HEK293 (cell line): Measurements from ENCODE around the gene HERC4.
A peak's percentile ranks its signal among the peaks of the same experiment; 100 is the strongest.

Source experiments
- CTCF ChIP-seq: fragments of 450-650 bp; formaldehyde crosslinking; IDR thresholded peaks from 2 replicates; pipeline ENCODE4 v1.5.1; 2016; ENCODE audit warnings: missing biosample characterization, missing genetic modification characterization
- FEZF1 ChIP-seq: fragments of 450-650 bp; formaldehyde crosslinking; IDR thresholded peaks from 2 replicates; pipeline ENCODE4 v1.5.1; 2016; ENCODE audit warnings: missing biosample characterization, missing genetic modification characterization
- GFI1B ChIP-seq: fragments of 450-650 bp; formaldehyde crosslinking; IDR thresholded peaks from 2 replicates; pipeline ENCODE4 v1.5.1; 2016; ENCODE audit warnings: missing biosample characterization, missing genetic modification characterization
- GLIS2 ChIP-seq: fragments of 450-650 bp; formaldehyde crosslinking; IDR thresholded peaks from 2 replicates; pipeline ENCODE4 v1.5.1; 2016; ENCODE audit warnings: missing biosample characterization, missing genetic modification characterization
- IKZF3 ChIP-seq: fragments of 450-650 bp; IDR thresholded peaks from 2 replicates; pipeline ENCODE4 v1.5.0; 2018; ENCODE audit warnings: missing biosample characterization, mild to moderate bottlenecking, missing genetic modification characterization, moderate library complexity
- INSM2 ChIP-seq: fragments of 450-650 bp; formaldehyde crosslinking; IDR thresholded peaks from 2 replicates; pipeline ENCODE4 v1.5.1; 2016; ENCODE audit warnings: missing biosample characterization, missing genetic modification characterization
- MEIS1 ChIP-seq: sonication (generic); formaldehyde crosslinking; IDR thresholded peaks from 2 replicates; pipeline ENCODE4 v1.8.1; 2022; ENCODE audit warnings: missing genetic modification reagents, mild to moderate bottlenecking, borderline replicate concordance
- OVOL3 ChIP-seq: fragments of 450-650 bp; formaldehyde crosslinking; IDR thresholded peaks from 2 replicates; pipeline ENCODE4 v1.5.1; 2016; ENCODE audit warnings: missing biosample characterization, missing genetic modification characterization
- SETDB1 ChIP-seq: IDR thresholded peaks from one replicate; pipeline ENCODE4 v1.6.1; 2017; ENCODE audit warnings: mild to moderate bottlenecking, low read length, moderate library complexity, mixed read lengths; ENCODE audit not compliant: insufficient read length
- WT1 ChIP-seq: fragments of 450-650 bp; formaldehyde crosslinking; IDR thresholded peaks from 2 replicates; pipeline ENCODE4 v1.5.1; 2016; ENCODE audit warnings: missing biosample characterization, missing genetic modification characterization
- ZBTB17 ChIP-seq: fragments of 450-650 bp; formaldehyde crosslinking; IDR thresholded peaks from 2 replicates; pipeline ENCODE4 v1.5.1; 2016; ENCODE audit warnings: missing biosample characterization, missing genetic modification characterization
- ZBTB26 ChIP-seq: fragments of 450-650 bp; formaldehyde crosslinking; optimal IDR thresholded peaks from 2 replicates; pipeline ENCODE3; 2016; ENCODE audit warnings: missing biosample characterization, mild to moderate bottlenecking, missing genetic modification characterization
- ZNF10 ChIP-seq: fragments of 450-650 bp; formaldehyde crosslinking; IDR thresholded peaks from 2 replicates; pipeline ENCODE4 v1.5.1; 2017; ENCODE audit warnings: missing biosample characterization, missing genetic modification characterization
- ZNF121 ChIP-seq: fragments of 450-650 bp; formaldehyde crosslinking; IDR thresholded peaks from 2 replicates; pipeline ENCODE4 v1.5.1; 2016; ENCODE audit warnings: missing biosample characterization, missing genetic modification characterization
- ZNF138 ChIP-seq: fragments of 450-650 bp; formaldehyde crosslinking; IDR thresholded peaks from 2 replicates; pipeline ENCODE4 v1.5.1; 2016; ENCODE audit warnings: missing biosample characterization, missing genetic modification characterization, borderline replicate concordance
- ZNF18 ChIP-seq: fragments of 450-650 bp; formaldehyde crosslinking; IDR thresholded peaks from 2 replicates; pipeline ENCODE4 v1.5.1; 2016; ENCODE audit warnings: missing biosample characterization, missing genetic modification characterization
- ZNF184 ChIP-seq: fragments of 450-650 bp; IDR thresholded peaks from 2 replicates; pipeline ENCODE4 v1.5.1; 2018; ENCODE audit warnings: missing biosample characterization, mild to moderate bottlenecking, missing genetic modification characterization
- ZNF214 ChIP-seq: fragments of 450-650 bp; formaldehyde crosslinking; IDR thresholded peaks from 2 replicates; pipeline ENCODE4 v1.5.1; 2017; ENCODE audit warnings: missing biosample characterization, mild to moderate bottlenecking, missing genetic modification characterization, borderline replicate concordance
- ZNF398 ChIP-seq: fragments of 450-650 bp; formaldehyde crosslinking; IDR thresholded peaks from 2 replicates; pipeline ENCODE4 v1.5.1; 2017; ENCODE audit warnings: missing biosample characterization, missing genetic modification characterization
- ZNF530 ChIP-seq: fragments of 450-650 bp; formaldehyde crosslinking; IDR thresholded peaks from 2 replicates; pipeline ENCODE4 v1.5.1; 2016; ENCODE audit warnings: low read depth, missing biosample characterization, missing genetic modification characterization
- ZNF549 ChIP-seq: fragments of 450-650 bp; IDR thresholded peaks from 2 replicates; pipeline ENCODE4 v1.5.1; 2018; ENCODE audit warnings: missing biosample characterization, missing genetic modification characterization, mild to moderate bottlenecking, inconsistent platforms, moderate library complexity
- ZNF558 ChIP-seq: fragments of 450-650 bp; formaldehyde crosslinking; IDR thresholded peaks from 2 replicates; pipeline ENCODE4 v1.5.1; 2016; ENCODE audit warnings: missing biosample characterization, missing genetic modification characterization
- ZNF561 ChIP-seq: fragments of 450-650 bp; IDR thresholded peaks from 2 replicates; pipeline ENCODE4 v1.5.1; 2018; ENCODE audit warnings: missing biosample characterization, missing genetic modification characterization, borderline replicate concordance
- ZNF623 ChIP-seq: fragments of 450-650 bp; formaldehyde crosslinking; IDR thresholded peaks from 2 replicates; pipeline ENCODE4 v1.5.1; 2016; ENCODE audit warnings: missing biosample characterization, missing genetic modification characterization
- ZNF624 ChIP-seq: fragments of 450-650 bp; formaldehyde crosslinking; IDR thresholded peaks from 2 replicates; pipeline ENCODE4 v1.5.1; 2017; ENCODE audit warnings: missing biosample characterization, missing genetic modification characterization
- ZNF660 ChIP-seq: fragments of 450-650 bp; IDR thresholded peaks from 2 replicates; pipeline ENCODE4 v1.5.1; 2018; ENCODE audit warnings: missing biosample characterization, mild to moderate bottlenecking, missing genetic modification characterization
- ZNF664 ChIP-seq: fragments of 450-650 bp; formaldehyde crosslinking; IDR thresholded peaks from 2 replicates; pipeline ENCODE4 v1.5.1; 2016; ENCODE audit warnings: missing biosample characterization, missing genetic modification characterization
- ZNF707 ChIP-seq: fragments of 450-650 bp; formaldehyde crosslinking; IDR thresholded peaks from 2 replicates; pipeline ENCODE4 v1.5.1; 2016; ENCODE audit warnings: missing biosample characterization, missing genetic modification characterization
- ZNF843 ChIP-seq: fragments of 450-650 bp; formaldehyde crosslinking; IDR thresholded peaks from 2 replicates; pipeline ENCODE4 v1.5.1; 2016; ENCODE audit warnings: missing biosample characterization, missing genetic modification characterization
- ZSCAN23 ChIP-seq: fragments of 450-650 bp; formaldehyde crosslinking; IDR thresholded peaks from 2 replicates; pipeline ENCODE4 v1.5.1; 2016; ENCODE audit warnings: missing biosample characterization, missing genetic modification characterization
- ZSCAN30 ChIP-seq: fragments of 450-650 bp; IDR thresholded peaks from 2 replicates; pipeline ENCODE4 v1.5.1; 2018; ENCODE audit warnings: missing biosample characterization, mild to moderate bottlenecking, missing genetic modification characterization, moderate library complexity
- TF ChIP-seq, protein P1 (sequence below): fragments of 450-650 bp; formaldehyde crosslinking; IDR thresholded peaks from 2 replicates; pipeline ENCODE4 v1.5.1; 2016; ENCODE audit warnings: missing biosample characterization, missing genetic modification characterization
- TF ChIP-seq, protein P2 (sequence below): fragments of 450-650 bp; formaldehyde crosslinking; IDR thresholded peaks from 2 replicates; pipeline ENCODE4 v1.5.1; 2016; ENCODE audit warnings: missing biosample characterization, missing genetic modification characterization

HERC4 gene

DNA sequence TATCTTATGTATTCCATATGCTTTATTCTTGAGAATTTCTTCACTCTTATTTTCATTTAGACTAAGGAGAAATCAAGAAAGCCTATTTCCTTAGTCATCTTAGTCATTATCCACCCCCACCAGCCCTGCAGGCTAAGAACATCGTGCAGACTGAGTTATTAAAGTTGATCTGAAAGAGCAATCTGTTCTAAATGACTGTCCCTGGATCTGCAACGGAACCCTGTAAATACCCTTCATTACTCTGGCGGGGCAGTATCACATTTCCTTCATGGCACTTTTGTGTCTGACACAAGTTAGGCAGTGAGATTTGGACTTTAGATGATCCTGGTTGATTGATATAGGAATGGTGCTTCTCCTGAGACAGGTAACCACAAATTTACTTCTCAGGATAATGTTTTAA is 30.7 kb upstream of the HERC4 start (continued):
- TF ChIP-seq ZNF549 (tag by site-specific recombination) (no peak), ZNF623 (no peak), OVOL3 (tag by site-specific recombination) (no peak), GLIS2 (tag by site-specific recombination) (no peak), MEIS1 (no peak), FEZF1 (tag by site-specific recombination) (peak; percentile 93), INSM2 (peak; percentile 73; the same call in 1 of the 2 replicates), ZNF18 (tag by site-specific recombination) (no peak), ZBTB26 (tag by site-specific recombination) (no peak), ZNF558 (peak; percentile 95), CTCF (tag by site-specific recombination) (no peak), ZNF664 (tag by site-specific recombination) (no peak), ZNF624 (no peak), ZNF214 (tag by site-specific recombination) (no peak), ZNF530 (tag by site-specific recombination) (no peak), ZNF398 (no peak), ZNF843 (0 out of 2 replicates have a peak, but pooled peaks have one; percentile 53), ZNF121 (no peak), WT1 (tag by site-specific recombination) (no peak), ZNF184 (tag by site-specific recombination) (peak; percentile 53; the same call in 1 of the 2 replicates), ZNF138 (tag by site-specific recombination) (no peak), ZNF707 (no peak), ZNF561 (tag by site-specific recombination) (no peak), ZSCAN23 (tag by site-specific recombination) (no peak), SETDB1 (no peak), ZNF660 (tag by site-specific recombination) (peak; percentile 62; the same call in 1 of the 2 replicates), ZBTB17 (tag by site-specific recombination) (peak; percentile 89), GFI1B (tag by site-specific recombination) (no peak), IKZF3 (tag by site-specific recombination) (peak; percentile 50; the same call in 1 of the 2 replicates), ZSCAN30 (tag by site-specific recombination) (peak; percentile 35; the same call in 1 of the 2 replicates), ZNF10 (tag by site-specific recombination) (no peak)
- TF ChIP-seq, protein P1, sequence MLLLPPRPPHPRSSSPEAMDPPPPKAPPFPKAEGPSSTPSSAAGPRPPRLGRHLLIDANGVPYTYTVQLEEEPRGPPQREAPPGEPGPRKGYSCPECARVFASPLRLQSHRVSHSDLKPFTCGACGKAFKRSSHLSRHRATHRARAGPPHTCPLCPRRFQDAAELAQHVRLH (tag by site-specific recombination) = no peak
- TF ChIP-seq, protein P2, sequence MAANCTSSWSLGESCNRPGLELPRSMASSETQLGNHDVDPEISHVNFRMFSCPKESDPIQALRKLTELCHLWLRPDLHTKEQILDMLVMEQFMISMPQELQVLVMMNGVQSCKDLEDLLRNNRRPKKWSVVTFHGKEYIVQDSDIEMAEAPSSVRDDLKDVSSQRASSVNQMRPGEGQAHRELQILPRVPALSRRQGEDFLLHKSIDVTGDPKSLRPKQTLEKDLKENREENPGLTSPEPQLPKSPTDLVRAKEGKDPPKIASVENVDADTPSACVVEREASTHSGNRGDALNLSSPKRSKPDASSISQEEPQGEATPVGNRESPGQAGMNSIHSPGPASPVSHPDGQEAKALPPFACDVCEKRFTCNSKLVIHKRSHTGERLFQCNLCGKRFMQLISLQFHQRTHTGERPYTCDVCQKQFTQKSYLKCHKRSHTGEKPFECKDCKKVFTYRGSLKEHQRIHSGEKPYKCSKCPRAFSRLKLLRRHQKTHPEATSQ (tag by site-specific recombination) = no peak
